NCI-H1694 treated with DMSO at 0.1 percent for 48 hours (cell line): Measurements from ENCODE around the gene CYP26C1.

ENCODE experiments used
- DNase-seq: peaks from one replicate; lab custom pipeline; 2025; lab: John Stamatoyannopoulos, UW

CYP26C1 gene

DNA sequence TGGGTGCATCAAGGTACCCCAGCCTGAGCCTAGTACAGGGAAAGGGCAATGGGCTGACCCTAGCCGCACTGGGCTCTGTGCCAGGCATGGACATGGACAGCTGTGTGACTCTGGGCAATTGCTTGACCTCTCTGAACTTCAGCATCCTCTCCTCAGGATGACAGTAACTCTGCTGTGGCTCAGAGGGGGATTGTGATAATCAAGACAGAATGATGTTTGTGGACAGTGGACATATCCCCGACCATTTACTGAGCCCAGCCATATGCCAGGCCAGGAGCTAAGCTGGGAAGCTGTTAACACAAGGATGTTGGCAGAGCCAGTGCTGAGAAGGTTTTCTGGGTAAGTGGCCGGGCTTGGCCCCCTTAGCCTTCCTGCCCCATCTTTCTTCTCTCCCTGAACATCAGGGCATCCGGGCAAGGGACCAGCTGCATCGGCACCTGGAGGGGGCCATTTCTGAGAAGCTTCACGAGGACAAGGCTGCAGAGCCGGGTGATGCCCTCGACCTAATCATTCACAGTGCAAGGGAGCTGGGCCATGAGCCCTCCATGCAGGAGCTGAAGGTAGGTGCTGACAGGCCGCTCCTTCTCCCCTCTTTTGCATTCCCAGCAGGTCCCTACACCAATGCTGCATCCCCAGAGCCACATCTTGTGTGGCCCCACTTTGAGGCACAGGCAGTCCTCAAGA, 3.5 kb downstream of the CYP26C1 start:
- DNase-seq: no peak

DNA sequence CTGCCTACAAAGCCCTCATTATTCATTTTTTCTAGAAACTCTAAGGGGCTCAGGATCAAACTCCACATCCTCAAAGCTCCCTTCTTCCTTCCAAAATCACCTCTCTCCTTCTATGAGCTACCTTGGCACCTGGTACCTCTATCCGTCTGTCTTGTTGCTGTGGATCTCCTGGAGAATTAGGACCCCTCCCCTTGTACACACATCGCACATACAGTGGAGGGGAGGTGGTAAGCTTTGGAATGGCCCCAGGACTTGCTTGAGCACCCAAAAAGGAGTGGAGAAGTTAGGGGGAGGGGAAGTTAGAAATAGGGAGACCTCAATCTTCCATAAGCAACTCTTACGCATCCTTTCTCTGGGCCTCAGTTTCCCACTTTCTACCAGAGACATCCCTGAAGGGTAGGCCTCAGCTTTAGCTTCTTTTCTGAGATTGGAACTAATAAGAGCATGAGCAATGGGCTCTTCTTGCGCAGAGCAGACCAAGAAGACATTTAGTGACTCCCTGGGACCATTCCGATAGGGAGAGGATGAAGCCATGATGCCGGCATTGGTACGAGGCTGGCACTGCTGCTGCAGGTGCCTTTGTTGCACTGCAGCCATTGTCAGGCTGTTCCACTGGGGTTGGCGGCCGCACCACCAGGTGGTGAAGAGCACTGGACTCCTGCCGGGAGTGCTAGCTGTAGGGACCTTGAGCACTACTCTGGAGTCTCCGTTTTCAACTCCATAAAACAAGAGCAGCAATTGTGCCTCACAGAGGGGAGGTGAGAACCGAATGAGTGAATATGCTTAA, 4.5 kb downstream of the CYP26C1 start:
- DNase-seq: no peak

DNA sequence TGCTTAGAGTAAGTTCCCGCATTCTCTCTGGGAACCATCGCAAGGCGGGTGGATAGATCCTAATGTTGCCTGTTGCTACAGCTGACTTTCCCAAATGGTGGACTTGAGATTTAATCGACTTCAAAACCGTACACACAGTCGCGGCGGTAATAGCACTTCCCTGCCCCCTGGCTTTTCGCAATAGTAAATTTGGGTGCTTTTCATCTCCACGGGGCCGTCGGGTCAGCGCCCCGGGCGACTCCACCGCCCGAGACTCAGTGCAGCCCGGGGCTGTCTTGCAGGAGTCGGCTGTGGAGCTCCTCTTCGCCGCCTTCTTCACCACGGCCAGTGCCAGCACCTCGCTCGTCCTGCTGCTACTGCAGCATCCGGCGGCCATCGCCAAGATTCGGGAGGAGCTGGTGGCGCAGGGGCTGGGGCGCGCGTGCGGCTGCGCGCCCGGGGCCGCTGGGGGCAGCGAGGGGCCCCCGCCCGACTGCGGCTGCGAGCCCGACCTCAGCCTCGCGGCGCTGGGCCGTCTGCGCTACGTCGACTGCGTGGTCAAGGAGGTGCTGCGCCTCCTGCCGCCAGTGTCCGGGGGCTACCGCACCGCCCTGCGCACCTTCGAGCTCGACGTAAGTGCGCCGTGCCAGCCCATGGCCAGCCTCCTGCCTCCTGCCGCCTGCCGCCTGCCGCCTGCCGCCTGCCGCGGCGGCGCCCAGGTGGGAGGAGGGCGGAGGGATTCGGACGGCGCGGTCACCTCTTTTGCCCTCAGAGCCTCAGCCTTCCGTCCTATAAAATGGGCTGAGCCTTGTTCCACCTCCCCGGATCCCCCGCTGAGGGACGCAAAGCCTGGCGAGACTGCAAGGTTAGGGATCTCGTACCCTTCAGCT, 5.3 kb downstream of the CYP26C1 start:
- DNase-seq: no peak

DNA sequence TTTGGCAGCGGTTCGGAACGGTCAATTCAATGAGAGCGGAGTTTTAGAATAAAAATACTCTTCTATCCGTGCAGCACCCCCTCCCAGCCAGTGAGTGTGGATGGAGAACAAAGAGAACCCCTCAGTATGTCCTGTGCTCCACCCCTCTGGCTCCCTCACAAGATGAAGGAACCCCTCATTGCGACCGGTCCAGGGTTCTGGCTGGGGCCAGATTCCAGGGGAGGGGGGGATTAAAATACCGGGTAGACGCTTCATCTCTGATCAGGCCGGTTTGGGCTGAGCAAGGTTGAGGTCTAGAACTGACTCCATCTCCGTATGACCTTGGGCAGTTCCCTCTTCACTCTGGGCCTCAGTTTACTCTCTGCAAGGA, 5.9 kb downstream of the CYP26C1 start:
- DNase-seq: no peak

DNA sequence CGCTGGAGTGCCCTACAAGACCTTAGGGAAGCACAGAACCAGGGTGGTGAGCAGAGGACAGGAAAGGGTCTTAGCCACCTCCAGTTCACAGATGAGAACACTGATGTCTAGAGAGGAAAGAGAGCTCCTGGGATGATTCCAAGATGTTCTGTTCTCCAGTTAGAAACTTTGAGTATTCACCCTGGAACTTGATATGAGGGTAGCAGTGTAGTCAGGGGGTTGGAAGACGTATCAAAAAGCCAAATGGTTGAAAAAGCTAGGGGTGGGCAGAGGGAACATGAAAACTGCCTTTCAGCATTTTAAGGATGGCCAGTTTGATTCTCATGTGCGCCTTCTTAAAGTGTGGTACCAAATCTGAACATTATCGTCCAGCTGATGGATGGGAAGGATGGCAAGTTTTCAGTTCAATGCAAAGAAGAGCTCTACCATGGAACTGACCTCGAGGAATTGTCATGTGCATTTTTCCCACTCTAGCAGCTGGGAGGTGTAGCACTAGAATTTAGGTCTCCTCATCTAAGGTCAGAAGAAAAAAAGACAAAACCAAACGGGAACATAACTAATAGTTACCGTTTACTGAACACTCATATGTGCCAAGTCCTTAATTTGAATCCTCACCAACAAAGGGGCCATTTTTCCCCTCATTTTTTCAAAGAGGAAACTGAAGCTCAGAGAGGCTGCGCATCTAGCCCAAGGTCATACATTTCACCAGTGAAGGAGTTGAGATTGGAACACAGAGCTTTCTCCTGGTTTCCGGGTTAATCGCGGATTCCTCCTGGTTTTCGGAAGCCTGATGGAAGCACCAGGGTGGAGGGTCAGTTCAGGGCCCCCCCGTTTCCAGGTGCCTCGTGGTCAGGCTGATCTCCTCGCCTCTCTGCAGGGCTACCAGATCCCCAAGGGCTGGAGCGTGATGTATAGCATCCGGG, 7.1 kb downstream of the CYP26C1 start:
- no peak for DNase-seq

- peak; percentile 5 for DNase-seq
Observed at GRCh38 chr10:93068411-93069244, 8.0 kb downstream of the CYP26C1 start.

DNA sequence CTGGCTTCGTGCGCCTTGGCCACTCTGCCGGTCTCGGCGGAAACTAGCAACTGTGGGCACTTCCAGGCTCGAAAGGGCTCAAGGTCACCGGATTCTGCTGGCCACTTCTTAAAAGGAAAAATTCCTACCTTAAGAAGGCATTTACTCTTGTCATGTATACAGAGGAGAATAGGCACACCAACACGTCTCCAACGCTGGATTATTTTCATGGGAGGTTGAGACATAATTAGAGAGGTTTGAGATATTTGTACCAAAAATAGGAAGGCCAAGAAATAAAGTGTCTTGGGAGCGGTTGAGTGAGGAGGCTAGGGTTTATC, 8.6 kb downstream of the CYP26C1 start:
- DNase-seq: no peak

GRCh38 chr10:93070378-93071176, 10.0 kb downstream of the CYP26C1 start:
- no peak for DNase-seq

DNA sequence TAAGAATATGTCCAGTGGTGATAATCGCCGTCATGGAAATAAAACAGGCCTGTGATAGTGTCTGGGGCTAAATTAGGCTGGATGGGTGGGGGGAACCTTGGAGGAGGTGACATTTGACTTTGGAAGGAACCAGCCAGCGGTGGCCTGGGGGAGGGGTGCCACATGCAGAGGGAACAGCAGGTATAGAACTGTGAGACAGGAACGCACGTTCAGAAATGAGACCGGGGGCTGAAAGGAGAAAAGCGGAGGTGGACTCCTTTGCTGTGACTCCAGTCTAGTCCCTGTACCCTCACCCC, 10.5 kb downstream of the CYP26C1 start:
- no peak for DNase-seq

GRCh38 chr10:93071674-93072224, 11.2 kb downstream of the CYP26C1 start:
- no peak for DNase-seq

- DNase-seq: no peak
Observed at GRCh38 chr10:93072225-93072712, 11.7 kb downstream of the CYP26C1 start.

DNA sequence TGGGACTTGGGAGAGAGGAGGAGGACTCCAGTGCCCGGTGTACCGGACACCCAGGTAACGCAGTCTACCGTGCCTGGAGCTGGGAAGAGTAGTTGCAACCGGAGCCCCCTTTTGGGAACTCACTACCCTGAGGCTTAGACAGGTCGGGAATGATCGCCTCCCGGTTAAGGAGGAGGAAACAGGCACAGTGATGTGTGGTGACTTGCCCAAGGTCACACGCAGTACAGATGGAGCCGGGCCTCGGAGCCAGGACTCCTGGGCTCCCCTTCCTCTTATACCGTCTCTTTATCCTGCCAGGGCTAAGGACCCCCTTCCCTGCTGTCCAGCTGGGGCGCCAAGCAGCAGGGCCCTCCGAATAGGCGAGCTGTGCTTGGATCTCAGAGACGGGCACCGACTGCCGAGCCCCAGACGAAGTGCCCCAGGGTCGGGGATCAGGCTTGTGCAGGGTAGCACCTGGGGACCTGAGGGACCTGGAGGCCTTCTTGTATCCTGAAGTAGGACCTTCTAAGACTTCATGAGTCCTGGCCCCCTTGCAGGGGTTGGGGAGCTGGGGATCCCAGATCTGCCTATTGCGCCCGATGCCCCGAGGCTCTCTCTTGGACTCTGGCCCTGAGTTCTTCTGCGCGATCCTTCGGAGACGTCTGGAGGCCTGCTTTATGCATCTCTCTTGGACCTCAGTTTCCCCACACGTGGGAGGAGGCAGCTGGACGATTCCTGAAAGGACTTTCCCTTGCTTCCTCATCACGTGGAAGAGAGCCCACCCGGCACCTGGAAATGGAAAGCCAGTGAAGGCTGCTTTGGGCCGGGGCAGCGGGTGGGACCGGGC, 12.3 kb downstream of the CYP26C1 start:
- DNase-seq: no peak

- DNase-seq: no peak
Observed at GRCh38 chr10:93073539-93074146, 13.0 kb downstream of the CYP26C1 start, which contains the start of gene CYP26A1. Gene CYP26A1, plus strand, starts transcription at chr10:93073893. Its CDS starts 42 bp downstream, at chr10:93073935.

GRCh38 chr10:93074147-93074596, 13.6 kb downstream of the CYP26C1 start:
- peak; percentile 7 for DNase-seq

GRCh38 chr10:93074597-93075368, 14.2 kb downstream of the CYP26C1 start:
- DNase-seq: no peak

- no peak for DNase-seq
Observed at GRCh38 chr10:93075369-93076221, 15.0 kb downstream of the CYP26C1 start.
